NCI-H345 treated with DMSO at 0.1 percent for 48 hours (cell line): ENCODE results near the gene PCDHB8.
"Not testable (repeated sequence)": the region's sequence is repeated elsewhere in the genome, so short reads cannot be mapped to it uniquely, and the experiment has no call there.

Source experiments
- DNase-seq: peaks from one replicate; lab custom pipeline; 2025; ENCODE audit not compliant: unreplicated experiment; lab: John Stamatoyannopoulos, UW

Gene PCDHB8

GRCh38 chr5:141184117-141184855 lies 6.7 kb downstream of the PCDHB8 start:
- not testable (repeated sequence) for DNase-seq

DNA sequence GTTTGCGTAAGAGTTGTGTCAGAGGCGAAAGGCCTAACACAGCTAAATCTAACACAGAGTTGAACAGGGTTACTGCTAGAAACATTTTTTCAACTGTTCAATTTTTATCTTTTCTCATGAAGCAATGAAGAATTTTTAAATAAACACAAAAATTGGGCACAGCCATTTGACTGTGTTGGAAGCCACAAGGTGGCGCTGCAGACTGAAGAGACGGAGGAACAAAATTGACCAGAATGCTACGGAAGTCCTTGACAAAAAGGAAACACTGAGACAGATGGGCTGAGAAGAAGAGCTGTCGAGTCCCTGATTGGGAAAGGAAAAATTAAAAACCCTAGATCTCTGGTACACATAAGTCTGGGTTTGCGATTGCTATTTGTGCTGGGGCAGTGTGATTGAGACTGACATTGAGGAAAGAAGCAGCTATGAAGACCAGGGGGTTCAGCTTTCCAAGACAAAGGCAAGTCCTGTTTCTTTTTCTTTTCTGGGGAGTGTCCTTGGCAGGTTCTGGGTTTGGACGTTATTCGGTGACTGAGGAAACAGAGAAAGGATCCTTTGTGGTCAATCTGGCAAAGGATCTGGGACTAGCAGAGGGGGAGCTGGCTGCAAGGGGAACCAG lies 9.4 kb downstream of the PCDHB8 start, which contains the start of gene PCDHB9:
Gene PCDHB9, plus strand, starts transcription at position 265 of the 616 bp plus-strand sequence. Its CDS starts 158 bp downstream, at position 423.
- peak; percentile 70 for DNase-seq

- DNase-seq, result not testable (repeated sequence)
These were observed 11.1 kb downstream of the PCDHB8 start for GRCh38 chr5:141188682-141189081.

- DNase-seq, result not testable (repeated sequence)
These were observed 11.5 kb downstream of the PCDHB8 start for GRCh38 chr5:141189131-141189530.

DNA sequence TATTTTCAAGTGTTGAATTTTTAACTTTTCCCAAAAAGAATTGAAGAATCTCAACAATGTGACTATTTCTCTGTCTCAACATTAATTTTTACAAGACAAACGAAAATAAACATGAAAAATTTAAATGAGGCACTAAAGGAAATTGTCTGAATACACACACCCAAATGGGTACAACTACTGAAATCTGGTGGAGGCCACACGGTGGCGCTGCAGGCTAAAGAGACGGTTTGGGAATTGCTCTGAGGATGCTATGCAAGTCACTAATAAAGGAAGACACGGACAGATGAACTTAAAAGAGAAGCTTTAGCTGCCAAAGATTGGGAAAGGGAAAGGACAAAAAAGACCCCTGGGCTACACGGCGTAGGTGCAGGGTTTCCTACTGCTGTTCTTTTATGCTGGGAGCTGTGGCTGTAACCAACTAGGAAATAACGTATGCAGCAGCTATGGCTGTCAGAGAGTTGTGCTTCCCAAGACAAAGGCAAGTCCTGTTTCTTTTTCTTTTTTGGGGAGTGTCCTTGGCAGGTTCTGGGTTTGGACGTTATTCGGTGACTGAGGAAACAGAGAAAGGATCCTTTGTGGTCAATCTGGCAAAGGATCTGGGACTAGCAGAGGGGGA lies 14.6 kb downstream of the PCDHB8 start, which contains the start of gene PCDHB10:
Gene PCDHB10, plus strand, starts transcription at position 244 of the 616 bp plus-strand sequence. Its CDS starts 200 bp downstream, at position 444.
- no peak for DNase-seq

DNA sequence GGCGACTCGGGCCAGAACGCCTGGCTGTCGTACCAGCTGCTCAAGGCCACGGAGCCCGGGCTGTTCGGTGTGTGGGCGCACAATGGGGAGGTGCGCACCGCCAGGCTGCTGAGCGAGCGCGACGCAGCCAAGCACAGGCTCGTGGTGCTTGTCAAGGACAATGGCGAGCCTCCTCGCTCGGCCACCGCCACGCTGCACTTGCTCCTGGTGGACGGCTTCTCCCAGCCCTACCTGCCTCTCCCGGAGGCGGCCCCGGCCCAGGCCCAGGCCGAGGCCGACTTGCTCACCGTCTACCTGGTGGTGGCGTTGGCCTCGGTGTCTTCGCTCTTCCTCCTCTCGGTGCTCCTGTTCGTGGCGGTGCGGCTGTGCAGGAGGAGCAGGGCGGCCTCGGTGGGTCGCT lies 16.7 kb downstream of the PCDHB8 start:
- not testable (repeated sequence) for DNase-seq

- DNase-seq, result no peak
These were observed 18.8 kb downstream of the PCDHB8 start for GRCh38 chr5:141196363-141196762.

DNA sequence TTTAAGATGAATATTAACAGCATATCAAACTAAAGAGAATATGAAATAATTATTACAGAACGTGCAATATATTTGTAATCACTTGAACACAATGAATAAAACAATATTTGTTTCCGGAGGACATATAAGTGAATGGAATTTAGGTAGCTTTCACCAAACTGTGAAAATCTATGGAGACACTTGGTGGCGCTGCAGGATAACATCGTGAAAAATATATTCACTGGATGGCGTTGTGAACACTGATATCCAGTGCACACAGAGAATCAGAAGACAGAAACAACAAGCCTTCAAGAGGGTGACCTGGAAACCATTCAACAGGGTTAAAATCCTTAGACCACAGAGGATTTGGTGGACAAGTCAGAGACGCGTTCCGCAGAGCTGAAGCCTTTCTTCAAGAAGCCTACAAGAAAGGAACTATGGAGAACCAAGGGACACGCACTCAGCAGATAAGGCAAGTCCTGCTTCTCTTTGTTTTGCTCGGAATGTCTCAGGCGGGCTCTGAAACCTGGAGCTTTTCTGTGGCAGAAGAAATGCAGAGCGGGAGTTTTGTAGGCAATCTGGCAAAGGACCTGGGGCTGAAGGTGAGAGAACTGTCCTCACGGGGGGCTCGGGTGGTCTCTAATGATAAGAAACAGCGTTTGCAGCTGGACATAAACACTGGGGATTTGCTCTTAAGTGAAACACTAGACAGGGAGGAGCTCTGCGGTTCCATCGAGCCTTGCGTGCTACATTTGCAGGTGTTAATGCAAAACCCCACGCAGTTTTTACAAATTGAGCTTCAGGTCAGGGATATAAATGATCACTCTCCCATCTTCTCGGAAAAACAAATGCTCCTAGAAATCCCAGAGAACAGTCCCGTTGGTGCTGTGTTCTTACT lies 22.0 kb downstream of the PCDHB8 start, which contains the start of gene PCDHB11:
Gene PCDHB11, plus strand, starts transcription at position 269 of the 877 bp plus-strand sequence. Its CDS starts 148 bp downstream, at position 417.
- no peak for DNase-seq

GRCh38 chr5:141201126-141201525 lies 23.5 kb downstream of the PCDHB8 start:
- not testable (repeated sequence) for DNase-seq

DNA sequence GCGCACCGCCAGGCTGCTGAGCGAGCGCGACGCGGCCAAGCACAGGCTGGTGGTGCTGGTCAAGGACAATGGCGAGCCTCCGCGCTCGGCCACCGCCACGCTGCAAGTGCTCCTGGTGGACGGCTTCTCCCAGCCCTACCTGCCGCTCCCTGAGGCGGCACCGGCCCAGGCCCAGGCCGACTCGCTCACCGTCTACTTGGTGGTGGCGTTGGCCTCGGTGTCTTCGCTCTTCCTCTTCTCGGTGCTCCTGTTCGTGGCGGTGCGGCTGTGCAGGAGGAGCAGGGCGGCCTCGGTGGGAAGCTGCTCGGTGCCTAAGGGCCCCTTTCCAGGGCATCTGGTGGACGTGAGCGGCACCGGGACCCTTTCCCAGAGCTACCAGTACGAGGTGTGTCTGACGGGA lies 24.1 kb downstream of the PCDHB8 start:
- not testable (repeated sequence) for DNase-seq

GRCh38 chr5:141208478-141208877 lies 30.9 kb downstream of the PCDHB8 start, which contains the start of gene PCDHB12:
TSS of gene PCDHB12 (plus strand) at chr5:141208719. CDS start at chr5:141208908, 189 bp downstream.
- DNase-seq, result no peak

DNA sequence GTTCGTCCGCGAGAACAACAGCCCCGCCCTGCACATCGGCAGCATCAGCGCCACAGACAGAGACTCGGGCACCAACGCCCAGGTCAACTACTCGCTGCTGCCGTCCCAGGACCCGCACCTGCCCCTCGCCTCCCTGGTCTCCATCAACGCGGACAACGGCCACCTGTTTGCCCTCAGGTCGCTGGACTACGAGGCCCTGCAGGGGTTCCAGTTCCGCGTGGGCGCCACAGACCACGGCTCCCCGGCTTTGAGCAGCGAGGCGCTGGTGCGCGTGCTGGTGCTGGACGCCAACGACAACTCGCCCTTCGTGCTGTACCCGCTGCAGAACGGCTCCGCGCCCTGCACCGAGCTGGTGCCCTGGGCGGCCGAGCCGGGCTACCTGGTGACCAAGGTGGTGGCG lies 32.7 kb downstream of the PCDHB8 start:
- DNase-seq, result not testable (repeated sequence)

- DNase-seq, result not testable (repeated sequence)
These were observed 33.3 kb downstream of the PCDHB8 start for GRCh38 chr5:141210849-141211248.

DNA sequence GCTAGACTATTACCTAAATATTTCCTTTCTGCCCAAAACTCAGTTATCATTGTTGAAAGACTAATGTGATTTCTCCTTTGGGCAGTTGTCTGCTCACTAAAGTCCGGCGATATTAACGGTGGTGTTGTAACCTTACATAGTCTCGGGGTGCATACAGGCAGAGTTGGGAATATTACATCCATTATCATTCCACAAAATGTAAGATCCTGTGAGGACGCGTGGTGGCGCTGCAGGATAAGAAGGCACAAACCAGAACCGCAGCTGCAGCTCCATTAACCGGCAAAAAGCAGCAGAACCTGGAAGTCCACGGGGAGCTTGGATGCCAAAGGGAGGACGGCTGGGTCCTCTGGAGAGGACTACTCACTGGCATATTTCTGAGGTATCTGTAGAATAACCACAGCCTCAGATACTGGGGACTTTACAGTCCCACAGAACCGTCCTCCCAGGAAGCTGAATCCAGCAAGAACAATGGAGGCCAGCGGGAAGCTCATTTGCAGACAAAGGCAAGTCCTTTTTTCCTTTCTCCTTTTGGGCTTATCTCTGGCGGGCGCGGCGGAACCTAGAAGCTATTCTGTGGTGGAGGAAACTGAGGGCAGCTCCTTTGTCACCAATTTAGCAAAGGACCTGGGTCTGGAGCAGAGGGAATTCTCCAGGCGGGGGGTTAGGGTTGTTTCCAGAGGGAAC lies 36.2 kb downstream of the PCDHB8 start, which contains the start of gene PCDHB13:
Gene PCDHB13, plus strand, starts transcription at position 264 of the 684 bp plus-strand sequence. Its CDS starts 205 bp downstream, at position 469.
- DNase-seq, result not testable (repeated sequence)

DNA sequence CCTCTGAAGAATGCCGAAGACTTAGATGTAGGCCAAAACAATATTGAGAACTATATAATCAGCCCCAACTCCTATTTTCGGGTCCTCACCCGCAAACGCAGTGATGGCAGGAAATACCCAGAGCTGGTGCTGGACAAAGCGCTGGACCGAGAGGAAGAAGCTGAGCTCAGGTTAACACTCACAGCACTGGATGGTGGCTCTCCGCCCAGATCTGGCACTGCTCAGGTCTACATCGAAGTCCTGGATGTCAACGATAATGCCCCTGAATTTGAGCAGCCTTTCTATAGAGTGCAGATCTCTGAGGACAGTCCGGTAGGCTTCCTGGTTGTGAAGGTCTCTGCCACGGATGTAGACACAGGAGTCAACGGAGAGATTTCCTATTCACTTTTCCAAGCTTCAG lies 37.0 kb downstream of the PCDHB8 start:
- DNase-seq, result not testable (repeated sequence)

GRCh38 chr5:141215504-141215903 lies 37.9 kb downstream of the PCDHB8 start:
- not testable (repeated sequence) for DNase-seq

DNA sequence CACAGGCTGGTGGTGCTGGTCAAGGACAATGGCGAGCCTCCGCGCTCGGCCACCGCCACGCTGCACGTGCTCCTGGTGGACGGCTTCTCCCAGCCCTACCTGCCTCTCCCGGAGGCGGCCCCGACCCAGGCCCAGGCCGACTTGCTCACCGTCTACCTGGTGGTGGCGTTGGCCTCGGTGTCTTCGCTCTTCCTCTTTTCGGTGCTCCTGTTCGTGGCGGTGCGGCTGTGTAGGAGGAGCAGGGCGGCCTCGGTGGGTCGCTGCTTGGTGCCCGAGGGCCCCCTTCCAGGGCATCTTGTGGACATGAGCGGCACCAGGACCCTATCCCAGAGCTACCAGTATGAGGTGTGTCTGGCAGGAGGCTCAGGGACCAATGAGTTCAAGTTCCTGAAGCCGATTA lies 38.4 kb downstream of the PCDHB8 start:
- DNase-seq, result not testable (repeated sequence)

DNA sequence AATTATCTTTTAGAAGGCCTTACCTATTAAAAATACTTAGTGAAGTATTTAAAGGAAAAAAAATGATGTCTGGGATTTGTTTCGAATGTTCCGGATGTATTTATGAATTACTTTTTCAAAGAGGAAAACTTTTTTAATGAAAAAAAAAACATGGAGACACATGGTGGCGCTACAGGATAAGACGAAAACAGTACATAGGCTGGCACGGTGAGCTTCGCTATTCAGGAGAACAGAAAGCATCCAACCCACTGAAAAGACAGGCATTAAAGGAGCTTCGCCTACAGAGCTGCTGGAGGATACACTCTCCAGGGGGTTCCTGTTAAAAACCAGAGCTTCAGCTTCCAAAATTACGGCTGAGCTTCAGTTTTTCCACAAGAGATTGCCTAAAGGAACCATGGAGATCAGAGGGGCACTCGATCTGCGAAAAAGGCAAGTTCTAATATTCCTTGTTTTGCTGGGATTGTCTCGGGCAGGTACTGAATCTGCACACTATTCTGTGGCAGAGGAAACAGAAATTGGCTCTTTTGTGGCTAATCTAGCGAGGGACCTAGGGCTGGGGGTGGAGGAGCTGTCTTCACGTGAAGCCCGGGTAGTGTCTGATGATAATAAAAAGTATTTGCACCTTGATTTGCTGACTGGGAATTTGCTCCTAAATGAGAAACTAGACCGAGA lies 45.7 kb downstream of the PCDHB8 start, which contains the start of gene PCDHB14:
Gene PCDHB14, plus strand, starts transcription at position 232 of the 672 bp plus-strand sequence. Its CDS starts 163 bp downstream, at position 395.
- DNase-seq, result no peak

DNA sequence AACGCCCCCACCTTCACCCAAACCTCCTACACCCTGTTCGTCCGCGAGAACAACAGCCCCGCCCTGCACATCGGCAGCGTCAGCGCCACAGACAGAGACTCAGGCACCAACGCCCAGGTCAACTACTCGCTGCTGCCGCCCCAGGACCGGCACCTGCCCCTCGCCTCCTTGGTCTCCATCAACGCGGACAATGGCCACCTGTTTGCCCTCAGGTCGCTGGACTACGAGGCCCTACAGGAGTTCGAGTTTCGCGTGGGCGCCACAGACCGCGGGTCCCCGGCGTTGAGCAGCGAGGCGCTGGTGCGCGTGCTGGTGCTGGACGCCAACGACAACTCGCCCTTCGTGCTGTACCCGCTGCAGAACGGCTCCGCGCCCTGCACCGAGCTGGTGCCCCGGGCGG lies 47.3 kb downstream of the PCDHB8 start:
- DNase-seq, result not testable (repeated sequence)
